Activated CD4-positive, alpha-beta T cell treated with anti-CD3 and anti-CD28 coated beads, Interleukin-2, amount 10 ng/mL, durations not matched to agents 24 days and 14 days (primary cell): ENCODE data around the gene HIPK4. TPM values are rescaled to one million over a fixed set of nuclear protein-coding genes. Genes with fewer than 3 reads are reported as not detected.
A peak's percentile ranks its signal among the peaks of the same experiment; 100 is the strongest.

Source experiments
- DNase-seq: peaks from one replicate; pipeline ENCODE4 v3.0.0; 2022
- H3K27ac Mint-ChIP-seq: one replicate; pipeline ENCODE4 v1.8.0; 2022; ENCODE audit warnings: mild to moderate bottlenecking, mixed read lengths
- H3K27me3 Mint-ChIP-seq: one replicate; pipeline ENCODE4 v1.8.0; 2022; ENCODE audit warnings: mixed read lengths
- H3K36me3 Mint-ChIP-seq: one replicate; pipeline ENCODE4 v1.8.0; 2022; ENCODE audit warnings: low read depth, mild to moderate bottlenecking, mixed read lengths
- H3K4me1 Mint-ChIP-seq: one replicate; pipeline ENCODE4 v1.8.0; 2021; ENCODE audit warnings: mixed read lengths
- H3K4me3 Mint-ChIP-seq: one replicate; pipeline ENCODE4 v1.8.0; 2022; ENCODE audit warnings: mild to moderate bottlenecking, moderate library complexity, mixed read lengths
- H3K9me3 Mint-ChIP-seq: one replicate; pipeline ENCODE4 v1.8.0; 2021; ENCODE audit warnings: mixed read lengths
- intact Hi-C: fragments of 100-400 bp; cut with micrococcal nuclease; formaldehyde crosslinking; loops from one replicate; pipeline ENCODE4 v1.15.1; 2023
- total RNA-seq: library from RNA; stranded (reverse); gene quantifications from 2 replicates; pipeline ENCODE4 v1.2.3, GENCODE V29; 2022

HIPK4 gene
- total RNA-seq, 1 donor from 2014 or later = not detected

DNA sequence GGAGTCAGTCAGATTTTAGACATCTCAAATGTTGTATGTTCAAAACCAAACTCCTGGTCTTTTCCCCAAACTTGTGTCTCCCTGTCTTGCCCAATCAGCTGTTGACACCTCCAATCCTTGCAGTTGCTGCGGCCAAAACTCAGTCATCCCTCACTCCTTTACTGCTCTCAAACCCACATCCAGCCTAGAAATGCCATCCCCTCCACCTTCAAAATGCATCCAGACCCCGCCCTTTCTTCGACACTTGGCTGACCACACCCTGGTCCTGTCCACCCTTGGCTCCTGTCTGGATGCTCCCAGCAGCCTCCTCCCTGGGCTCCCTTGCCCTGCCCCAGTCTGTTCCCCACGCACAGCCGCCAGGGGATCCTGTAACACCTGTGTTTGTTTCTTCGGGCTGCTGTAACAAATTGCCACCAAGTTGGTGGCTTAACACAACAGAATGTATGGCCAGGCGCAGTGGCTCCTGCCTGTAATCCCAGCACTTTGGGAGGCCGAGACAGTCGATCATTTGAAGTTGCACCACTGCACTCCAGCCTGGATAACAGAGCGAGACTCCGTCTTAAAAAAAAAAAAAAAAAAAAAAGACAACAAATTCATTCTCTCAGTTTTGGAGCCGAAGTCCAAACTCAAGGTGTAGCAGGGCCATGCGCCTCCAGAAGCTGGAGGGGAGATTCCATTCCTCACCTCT, 29.8 kb downstream of the HIPK4 start:
- no peak overlapping the region for H3K4me3 Mint-ChIP-seq
- H3K36me3 Mint-ChIP-seq = peaks cover 2% of the 10 kb centered on the region
- intact Hi-C loops = no loop called here
- H3K4me1 Mint-ChIP-seq = peaks cover 19% of the 10 kb centered on the region
- H3K9me3 Mint-ChIP-seq = no peaks in the 10 kb centered on the region
- H3K27me3 Mint-ChIP-seq = no peaks in the 10 kb centered on the region
- DNase-seq = no peak
- H3K27ac Mint-ChIP-seq = no peak overlapping the region

DNA sequence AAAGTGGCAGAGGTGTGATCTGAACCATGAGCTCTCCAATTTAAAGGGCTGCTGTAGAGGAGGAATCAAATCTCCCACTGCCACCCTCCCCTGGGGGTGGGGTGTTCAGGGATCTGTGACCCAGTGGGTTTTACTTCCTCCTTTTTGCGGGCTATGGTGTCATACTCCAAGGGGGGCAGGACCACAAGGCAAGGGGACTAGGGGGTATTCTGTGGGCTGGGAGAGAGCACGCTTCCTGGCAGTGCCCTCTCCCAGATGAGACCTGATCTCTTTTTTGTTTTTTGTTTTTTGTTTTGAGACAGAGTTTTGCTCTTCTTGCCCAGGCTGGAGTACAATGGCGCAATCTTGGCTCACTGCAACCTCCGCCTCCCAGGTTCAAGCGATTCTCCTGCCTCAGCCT, 31.2 kb downstream of the HIPK4 start:
- no peaks in the 10 kb centered on the region for H3K27me3 Mint-ChIP-seq
- no peaks in the 10 kb centered on the region for H3K9me3 Mint-ChIP-seq
- intact Hi-C loops = no loop called here
- DNase-seq = no peak
- H3K27ac Mint-ChIP-seq = no peak overlapping the region
- H3K36me3 Mint-ChIP-seq = peaks cover 2% of the 10 kb centered on the region
- H3K4me1 Mint-ChIP-seq = peaks cover 15% of the 10 kb centered on the region
- no peak overlapping the region for H3K4me3 Mint-ChIP-seq

DNA sequence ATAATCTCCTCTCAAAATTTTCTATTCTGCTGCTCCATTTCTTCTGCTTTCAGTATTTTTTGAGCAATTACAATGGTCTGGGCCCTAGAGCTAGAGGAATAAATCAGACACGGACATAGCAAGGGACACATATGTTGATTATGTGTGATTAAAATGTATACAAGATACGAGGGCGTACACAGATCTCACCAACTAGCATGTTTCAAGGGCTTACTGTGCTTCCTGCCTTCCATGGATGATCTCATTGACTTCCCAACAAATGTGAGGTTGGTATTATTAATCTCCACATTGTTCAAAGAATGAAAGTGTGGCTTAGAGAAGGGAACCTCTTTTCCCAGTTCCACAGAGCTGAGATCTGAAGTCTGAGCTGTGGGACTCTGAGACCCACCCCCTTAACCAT, 32.3 kb downstream of the HIPK4 start:
- Mint-ChIP-seq H3K27me3 (no peaks in the 10 kb centered on the region), H3K36me3 (peaks cover 2% of the 10 kb centered on the region), H3K27ac (no peak overlapping the region), H3K4me3 (no peak overlapping the region), H3K9me3 (no peaks in the 10 kb centered on the region), H3K4me1 (peaks cover 9% of the 10 kb centered on the region)
- no peak for DNase-seq
- intact Hi-C loops = no loop called here

DNA sequence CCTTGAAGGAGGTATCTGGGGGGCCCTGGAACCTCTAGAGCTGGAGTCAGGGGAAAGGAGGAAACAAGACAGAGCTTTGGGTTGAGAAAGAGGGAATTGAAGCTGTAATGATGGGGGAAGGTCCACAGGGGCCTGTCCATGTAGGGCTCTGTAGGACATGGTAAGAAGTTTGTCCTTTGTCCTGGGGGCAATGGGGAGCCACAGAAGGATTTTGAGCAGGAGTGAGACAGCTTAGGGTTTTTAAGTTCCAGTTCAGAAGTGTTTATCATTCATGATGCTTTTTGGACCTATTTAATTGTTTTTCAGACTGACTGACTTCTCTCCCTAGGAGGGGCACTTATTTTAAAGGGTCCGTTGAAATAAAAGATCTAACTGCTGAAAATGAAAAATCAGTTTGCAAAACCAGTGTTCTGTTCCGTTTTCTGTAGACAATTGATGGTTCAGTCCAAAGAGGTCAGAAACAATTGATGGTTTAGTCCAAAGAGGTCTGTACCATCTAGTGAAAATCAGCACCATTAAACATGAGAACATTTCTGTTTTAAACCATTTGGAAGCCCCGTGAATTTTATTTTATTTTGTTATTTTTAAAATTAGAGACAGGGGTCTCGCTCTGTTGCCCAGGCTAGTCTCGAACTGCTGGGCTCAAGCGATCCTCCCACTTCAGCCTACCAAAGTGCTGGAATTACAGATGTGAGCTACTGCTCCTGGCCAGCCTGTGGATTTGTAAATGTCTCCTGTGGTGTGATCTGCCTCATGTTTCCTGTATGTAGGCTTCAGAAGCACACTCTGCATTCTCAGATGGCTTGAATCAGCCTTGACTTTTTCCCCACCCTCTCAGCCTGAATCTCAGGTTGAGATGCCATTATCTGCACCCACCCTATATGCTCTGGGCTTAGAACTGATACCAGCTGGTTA, 33.0 kb downstream of the HIPK4 start:
- no peaks in the 10 kb centered on the region for H3K9me3 Mint-ChIP-seq
- DNase-seq = no peak
- H3K4me3 Mint-ChIP-seq = no peak overlapping the region
- intact Hi-C loops = no loop called here
- H3K27me3 Mint-ChIP-seq = no peaks in the 10 kb centered on the region
- H3K27ac Mint-ChIP-seq = no peak overlapping the region
- H3K4me1 Mint-ChIP-seq = peaks cover 6% of the 10 kb centered on the region
- H3K36me3 Mint-ChIP-seq = peaks cover 2% of the 10 kb centered on the region

DNA sequence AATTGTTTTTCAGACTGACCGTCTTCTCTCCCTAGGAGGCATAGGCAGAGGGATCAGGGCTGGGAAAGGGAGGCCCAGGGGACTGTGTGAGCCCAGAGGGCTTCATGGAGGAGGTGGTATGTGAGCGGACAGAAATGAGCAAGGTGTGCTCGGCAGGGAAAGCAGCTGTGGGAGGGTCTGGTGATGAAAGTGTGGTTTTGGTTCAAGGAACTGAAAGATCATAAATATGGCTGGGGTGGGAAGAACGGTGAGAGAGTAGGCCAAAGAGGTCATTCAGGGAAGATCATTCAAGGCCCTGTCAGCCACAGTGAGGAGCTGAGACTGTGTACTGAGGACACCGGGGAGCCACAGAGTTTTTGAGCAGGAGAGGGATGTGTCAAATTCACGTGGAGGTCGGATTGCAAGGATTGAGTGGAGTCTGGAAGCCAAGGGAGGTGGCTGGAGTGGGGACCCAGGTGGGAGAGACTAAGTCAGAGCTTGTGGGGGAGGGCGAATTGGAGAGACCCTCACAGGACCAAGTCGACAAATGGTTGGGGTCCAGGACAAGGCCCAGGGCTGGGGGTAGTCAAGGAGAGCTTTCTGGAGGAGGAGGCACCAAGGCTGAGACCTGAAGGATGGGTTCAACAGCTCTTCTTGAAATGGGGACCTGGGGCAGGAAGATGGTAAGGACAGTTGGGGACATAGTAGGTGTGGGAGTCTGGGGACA, 33.9 kb downstream of the HIPK4 start:
- H3K36me3 Mint-ChIP-seq = peaks cover 2% of the 10 kb centered on the region
- H3K27ac Mint-ChIP-seq = no peak overlapping the region
- no peak overlapping the region for H3K4me3 Mint-ChIP-seq
- no peak for DNase-seq
- intact Hi-C loops = no loop called here
- H3K4me1 Mint-ChIP-seq = peaks cover 4% of the 10 kb centered on the region
- no peaks in the 10 kb centered on the region for H3K27me3 Mint-ChIP-seq
- H3K9me3 Mint-ChIP-seq = no peaks in the 10 kb centered on the region

DNA sequence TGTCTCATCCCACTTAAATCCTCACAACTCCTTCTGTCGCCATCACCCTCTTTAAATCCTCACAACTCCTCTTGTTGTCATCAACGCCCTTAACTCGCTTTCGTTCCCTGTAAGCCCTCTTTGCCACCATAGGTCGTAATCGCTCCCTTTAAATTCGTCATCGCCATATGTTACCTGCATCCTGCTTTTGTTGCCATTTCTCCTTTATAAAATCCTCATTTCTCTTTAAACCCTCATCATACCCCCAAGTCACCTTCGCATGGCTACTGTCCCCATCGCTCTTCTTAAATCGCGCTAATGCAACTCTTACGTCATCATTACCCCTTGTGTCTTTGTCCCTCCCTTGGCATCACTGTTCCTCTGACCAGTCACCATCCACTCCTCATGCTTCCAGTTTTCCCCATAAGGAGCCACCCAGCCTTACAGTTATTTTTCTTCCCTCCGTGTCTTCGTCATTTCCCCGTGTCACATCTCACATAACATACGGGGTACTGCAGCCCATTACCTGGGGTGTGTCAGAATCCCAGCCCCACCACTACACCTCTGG, 40.9 kb downstream of the HIPK4 start:
- peaks cover 3% of the 10 kb centered on the region for H3K36me3 Mint-ChIP-seq
- H3K4me3 Mint-ChIP-seq = peak overlapping the region; percentile 88
- H3K9me3 Mint-ChIP-seq = no peaks in the 10 kb centered on the region
- peaks cover 23% of the 10 kb centered on the region for H3K4me1 Mint-ChIP-seq
- peaks cover 2% of the 10 kb centered on the region for H3K27me3 Mint-ChIP-seq
- peak; percentile 75 for DNase-seq
- intact Hi-C loops = loop anchor here (1.0 to 2.0 kb wide), 2 partner anchors 64 to 94 kb away; partner anchors contain the start of gene AKT2
- peak overlapping the region; percentile 87 for H3K27ac Mint-ChIP-seq

DNA sequence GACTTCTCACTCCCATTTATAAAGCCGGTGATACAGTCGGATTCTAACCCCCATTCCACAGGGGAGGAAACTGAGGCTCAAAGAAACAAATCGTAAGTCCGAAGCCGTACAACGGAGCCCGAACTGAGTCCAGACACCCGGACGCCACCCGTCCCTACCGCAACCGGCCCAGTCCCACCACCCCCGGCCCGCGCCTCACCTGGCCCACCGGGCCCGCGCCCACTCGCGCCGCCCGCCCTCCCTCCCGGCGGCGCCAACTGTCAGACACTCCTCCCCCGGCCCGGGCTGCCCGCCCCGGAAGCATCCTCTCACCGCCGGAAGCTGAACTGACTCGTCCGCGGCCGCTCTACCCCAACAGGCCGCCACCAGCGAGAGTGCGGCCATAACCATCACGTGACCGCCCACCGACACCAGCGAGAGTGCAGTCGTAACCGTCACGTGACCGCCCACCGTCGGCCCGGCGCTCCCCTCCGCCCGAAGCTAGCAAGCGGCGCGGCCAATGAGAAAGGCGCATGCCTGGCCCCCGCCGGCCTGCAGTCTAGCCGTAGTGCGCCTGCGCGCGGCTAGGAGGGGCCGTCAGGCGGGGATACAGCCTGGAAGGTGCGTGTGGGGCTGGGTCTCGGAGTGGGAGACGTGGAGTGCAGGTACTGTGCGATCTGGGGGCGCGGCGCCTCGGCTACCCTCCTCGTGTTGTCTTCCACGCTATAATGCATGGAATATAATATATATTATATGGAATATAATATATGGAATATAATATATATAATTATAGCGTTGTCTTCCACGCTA, 41.7 kb downstream of the HIPK4 start, which contains the start of the genes C19orf47 and PLD3:
Gene C19orf47, minus strand, starts transcription at position 273 of the 789 bp plus-strand sequence. CDS start 6,540 bp downstream, outside the sequence.
Gene PLD3, plus strand, starts transcription at position 571 of the 789 bp plus-strand sequence. CDS start 17,789 bp downstream, outside the sequence.
- Mint-ChIP-seq H3K4me1 (peaks cover 23% of the 10 kb centered on the region), H3K9me3 (no peaks in the 10 kb centered on the region), H3K4me3 (peak within 1 kb of the TSS; percentile 88), H3K36me3 (peaks cover 3% of the 10 kb centered on the region), H3K27me3 (peaks cover 2% of the 10 kb centered on the region), H3K27ac (peak within 1 kb of the TSS; percentile 87)
- DNase-seq = peak; percentile 100
- intact Hi-C loops = loop anchor here (1.0 to 2.0 kb wide), 2 partner anchors 63 to 94 kb away; partner anchors contain the start of gene AKT2

DNA sequence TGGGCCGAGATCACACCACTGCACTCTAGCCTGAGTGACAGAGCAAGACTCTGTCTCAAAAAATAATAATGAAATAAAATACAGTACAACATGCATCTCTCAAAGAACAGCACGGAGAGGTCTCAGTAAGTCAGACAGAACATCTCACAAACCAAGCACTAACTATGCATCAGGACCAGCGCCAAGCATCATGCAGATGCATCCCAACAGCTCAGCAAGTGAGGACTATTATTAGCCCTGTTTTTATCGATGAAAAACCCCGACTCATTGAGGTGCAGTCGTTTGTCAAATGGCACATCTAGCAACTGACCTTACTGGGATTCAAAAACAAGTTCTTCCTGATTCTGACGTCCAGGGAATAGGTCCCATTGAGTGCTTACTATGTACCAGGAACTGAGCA, 45.6 kb downstream of the HIPK4 start:
- Mint-ChIP-seq H3K4me3 (no peak overlapping the region), H3K4me1 (peaks cover 23% of the 10 kb centered on the region)

DNA sequence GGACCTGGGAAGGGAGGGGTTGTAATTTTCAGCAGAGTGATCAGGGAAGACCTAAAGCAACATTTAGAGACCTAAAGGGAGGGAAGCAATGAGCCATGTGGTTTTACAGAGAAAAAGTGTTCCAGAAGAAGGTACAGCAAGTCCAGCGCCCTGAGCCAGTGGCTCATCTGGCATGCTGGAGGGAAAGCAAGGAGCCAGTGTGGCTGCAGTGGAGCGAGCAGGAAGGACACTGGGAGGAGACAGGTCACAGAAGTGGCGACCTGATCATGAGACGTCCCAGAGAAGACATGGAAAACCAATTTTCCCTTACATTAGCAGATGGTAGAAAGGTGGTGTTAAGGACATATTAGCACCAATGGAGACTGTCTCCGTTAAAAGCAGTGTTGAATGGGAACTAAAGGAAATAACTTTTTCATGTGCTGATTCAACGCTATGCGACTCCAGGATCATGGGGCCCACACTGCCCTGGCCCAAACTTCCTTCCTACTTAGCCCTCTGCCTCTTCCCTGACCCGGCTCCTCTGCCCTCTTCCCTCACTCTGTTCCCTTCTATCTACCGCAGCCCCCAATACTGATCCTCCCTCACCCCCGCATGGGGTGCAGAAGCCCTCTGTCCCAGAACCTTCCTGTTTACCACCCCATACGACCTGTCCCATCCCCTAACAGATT, 47.2 kb downstream of the HIPK4 start:
- Mint-ChIP-seq H3K4me1 (peaks cover 14% of the 10 kb centered on the region), H3K9me3 (no peaks in the 10 kb centered on the region), H3K27ac (no peak overlapping the region), H3K36me3 (peaks cover 16% of the 10 kb centered on the region), H3K4me3 (no peak overlapping the region), H3K27me3 (no peaks in the 10 kb centered on the region)
- DNase-seq = no peak
- intact Hi-C loops = no loop called here

More for the DNA sequence above, 45.6 kb downstream of the HIPK4 start:
- intact Hi-C loops = no loop called here
- no peaks in the 10 kb centered on the region for H3K9me3 Mint-ChIP-seq
- H3K27me3 Mint-ChIP-seq = peaks cover 2% of the 10 kb centered on the region
- DNase-seq = no peak
- H3K27ac Mint-ChIP-seq = no peak overlapping the region
- H3K36me3 Mint-ChIP-seq = peaks cover 15% of the 10 kb centered on the region

DNA sequence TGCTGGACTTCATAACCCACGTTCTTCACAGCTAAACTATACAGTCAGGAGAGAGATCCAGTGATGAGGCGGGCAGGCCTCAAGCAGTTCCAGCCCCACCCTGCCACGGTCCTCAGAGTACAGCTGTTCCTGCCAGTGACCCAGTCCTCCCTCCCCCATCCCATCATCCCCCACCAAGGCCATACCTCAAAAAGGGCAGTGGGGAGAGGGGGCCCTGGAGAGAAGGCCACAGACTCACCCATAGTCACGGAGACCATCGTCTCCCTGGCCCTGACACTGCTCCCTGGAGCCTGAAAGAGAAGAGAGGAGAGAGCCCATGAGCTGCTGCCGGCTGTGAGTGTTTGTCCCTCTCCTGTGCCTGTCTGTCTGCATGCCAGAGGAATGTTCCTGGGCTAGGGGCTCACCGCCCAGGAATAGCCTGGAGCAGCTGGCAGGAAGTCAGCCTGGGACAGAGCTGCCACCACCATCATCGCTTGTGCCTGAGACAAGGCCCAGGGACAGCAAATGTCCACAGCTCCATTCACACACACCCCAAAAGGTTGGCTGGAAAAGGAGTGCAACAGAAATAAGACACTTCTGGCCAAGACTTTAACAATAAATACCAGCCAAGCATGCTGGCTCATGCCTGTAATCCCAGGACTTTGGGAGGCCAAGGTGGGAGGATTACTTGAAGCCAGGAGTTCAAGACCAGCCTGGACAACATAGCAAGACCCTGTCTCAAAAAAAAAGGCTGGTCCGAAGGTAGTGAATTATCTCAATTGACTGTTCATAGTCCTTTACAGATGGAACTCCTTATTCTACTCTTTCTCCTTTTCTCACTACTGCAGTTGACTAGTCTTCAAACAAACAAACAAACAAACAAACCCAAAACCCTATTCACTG, 48.1 kb downstream of the HIPK4 start:
- Mint-ChIP-seq H3K27me3 (no peaks in the 10 kb centered on the region), H3K27ac (no peak overlapping the region), H3K4me3 (no peak overlapping the region), H3K9me3 (no peaks in the 10 kb centered on the region), H3K36me3 (peaks cover 16% of the 10 kb centered on the region), H3K4me1 (peaks cover 6% of the 10 kb centered on the region)
- no peak for DNase-seq
- intact Hi-C loops = no loop called here

DNA sequence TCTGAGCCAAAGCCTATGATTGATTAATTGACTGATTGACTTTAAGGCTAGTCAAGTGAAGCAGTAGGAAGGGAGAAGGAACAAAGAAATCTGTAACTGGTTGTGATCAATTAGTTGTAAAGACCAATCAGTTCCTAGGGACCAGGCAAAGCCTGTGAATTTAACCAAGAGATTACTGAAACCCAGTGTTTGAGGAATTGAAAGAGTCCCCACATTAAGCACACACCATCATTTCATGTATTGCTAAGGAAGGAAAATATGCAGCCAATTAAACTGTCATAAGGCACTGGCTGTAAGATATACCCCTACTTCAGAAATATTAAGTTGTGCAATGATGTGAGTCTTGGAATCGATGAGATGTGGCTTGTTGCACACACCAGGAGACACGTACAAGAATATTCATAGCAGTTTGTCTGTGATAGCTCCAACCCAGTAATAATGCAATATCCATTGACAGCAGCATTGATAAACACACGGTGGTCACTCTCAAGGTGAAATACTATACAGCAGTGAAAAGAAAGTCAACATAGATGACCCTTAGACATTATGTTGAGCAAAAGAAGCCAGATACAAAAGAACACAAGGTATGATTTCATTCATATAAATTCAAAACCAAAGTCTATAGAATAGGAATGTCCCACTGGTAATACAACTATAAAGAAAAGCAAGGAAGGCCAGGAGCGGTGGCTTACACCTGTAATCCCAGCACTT, 50.8 kb downstream of the HIPK4 start:
- Mint-ChIP-seq H3K4me1 (peaks cover 4% of the 10 kb centered on the region), H3K27me3 (no peaks in the 10 kb centered on the region), H3K9me3 (no peaks in the 10 kb centered on the region), H3K27ac (no peak overlapping the region), H3K4me3 (no peak overlapping the region), H3K36me3 (peaks cover 22% of the 10 kb centered on the region)
- intact Hi-C loops = no loop called here
- no peak for DNase-seq
